22Rv1 (cell line): Measurements from ENCODE around the gene TCHP.

Experiments
- CTCF ChIP-seq: fragments of 450-650 bp; IDR thresholded peaks from 2 replicates; pipeline ENCODE4 v1.5.1; 2017; ENCODE audit warnings: mild to moderate bottlenecking
- ZFX ChIP-seq: fragments of 450-650 bp; IDR thresholded peaks from 2 replicates; pipeline ENCODE4 v1.6.1; 2017; ENCODE audit warnings: antibody characterized with exemption, borderline replicate concordance

- TF ChIP-seq CTCF (no peak), ZFX (no peak)
Measured at GRCh38 chr12:109880938-109881337, 19.1 kb upstream of the TCHP start.
